HL-60 (cell line): ENCODE results near the gene PGAP1.

Experiments used
- DNase-seq, 2 experiments: peaks; one replicate each; pipeline ENCODE4 v3.0.0-alpha.2; 2010 to 2020; ENCODE audit warnings: low read depth in 1 of 2, low spot score in 1 of 2
- H3K27ac ChIP-seq: fragments of 250-450 bp; sonication (Bioruptor Pico); replicated peaks from 2 replicates; pipeline ENCODE4 v1.5.1; 2020; ENCODE audit warnings: mild to moderate bottlenecking, moderate library complexity
- H3K27me3 ChIP-seq: fragments of 250-450 bp; sonication (Bioruptor Pico); 2 replicates; pipeline ENCODE4 v1.5.1; 2021; ENCODE audit warnings: mild to moderate bottlenecking, moderate library complexity; ENCODE audit not compliant: insufficient read depth, poor library complexity, severe bottlenecking
- H3K4me3 ChIP-seq: replicated peaks from 2 replicates; pipeline ENCODE4 v1.5.1; 2011; ENCODE audit warnings: mild to moderate bottlenecking, control low read depth, low read length; ENCODE audit not compliant: insufficient read depth
- CTCF ChIP-seq: IDR thresholded peaks from one replicate; pipeline ENCODE4 v1.5.1; 2011; ENCODE audit warnings: low read length, control low read depth, inconsistent platforms; ENCODE audit not compliant: insufficient read depth
- GABPA ChIP-seq: IDR thresholded peaks from 2 replicates; pipeline ENCODE4 v1.6.1; 2012; ENCODE audit warnings: low read depth
- POLR2AphosphoS5 ChIP-seq: IDR thresholded peaks from 2 replicates; pipeline ENCODE4 v1.6.1; 2012; ENCODE audit warnings: low read depth
- REST ChIP-seq: IDR thresholded peaks from 2 replicates; pipeline ENCODE4 v1.6.1; 2012; ENCODE audit warnings: low read depth; ENCODE audit not compliant: insufficient replicate concordance
- SPI1 ChIP-seq: IDR thresholded peaks from 2 replicates; pipeline ENCODE4 v1.6.1; 2012; ENCODE audit warnings: low read depth, mild to moderate bottlenecking, borderline replicate concordance

PGAP1 gene

GRCh38 chr2:196959734-196960338, 33.3 kb upstream of the PGAP1 start:
- TF ChIP-seq REST, result no peak
- no peak for TF ChIP-seq CTCF
- no peak for TF ChIP-seq POLR2AphosphoS5

GRCh38 chr2:196959281-196959680, 32.8 kb upstream of the PGAP1 start:
- no peak for DNase-seq
- Histone ChIP-seq H3K27me3 (no peaks in the 10 kb centered on the region), H3K27ac (no peak overlapping the region), H3K4me3 (no peak overlapping the region)
- TF ChIP-seq SPI1 (no peak), GABPA (no peak), POLR2AphosphoS5 (no peak), CTCF (no peak), REST (no peak)

More at GRCh38 chr2:196959734-196960338, 33.3 kb upstream of the PGAP1 start:
- Histone ChIP-seq H3K27ac (no peak overlapping the region), H3K27me3 (no peaks in the 10 kb centered on the region), H3K4me3 (no peak overlapping the region)
- no peak for DNase-seq

- DNase-seq, result no peak
- Histone ChIP-seq H3K4me3 (no peak overlapping the region), H3K27ac (no peak overlapping the region), H3K27me3 (no peaks in the 10 kb centered on the region)
- TF ChIP-seq SPI1 (no peak), REST (no peak), CTCF (no peak), GABPA (no peak), POLR2AphosphoS5 (no peak)
These were observed 31.5 kb upstream of the PGAP1 start for GRCh38 chr2:196957881-196958525.
